HCT116 (cell line): ENCODE data around the gene HIBADH. TPM values are rescaled to one million over a fixed set of nuclear protein-coding genes. Genes with fewer than 3 reads are reported as not detected.

Experiments
- ATAC-seq: fragments of 200-7000 bp; cut with Tn5 transposase; 2 replicates; pipeline ENCODE4 v1.9.1; 2020; ENCODE audit warnings: mild to moderate bottlenecking, moderate library complexity
- BruUV-seq: library from RNA; stranded (reverse); fragments of 400-500 nt; replicated peaks from 2 replicates; lab custom pipeline; 2021; lab: Mats Ljungman, UMichigan
- CTCF ChIA-PET: fragments of 300-600 bp; sonication (Branson Sonifier 250); formaldehyde crosslinking; loops from one replicate; lab custom pipeline; 2021; ENCODE audit warnings: antibody characterized with exemption; lab: Charles Lee
- POLR2A ChIA-PET: fragments of 300-600, 350-600 bp; sonication (Branson Sonifier 250); formaldehyde crosslinking; loops from one replicate; lab custom pipeline; 2021; ENCODE audit warnings: antibody characterized with exemption; lab: Charles Lee
- RAD21 ChIA-PET, 2 experiments: fragments of 300-600 bp; sonication (Branson Sonifier 250); formaldehyde crosslinking; loops; one replicate each; lab custom pipeline; 2023; ENCODE audit warnings: low total read pairs in 2 of 2; ENCODE audit not compliant: uncharacterized antibody in 2 of 2, unreplicated experiment in 2 of 2, low non-redundant PET in 1 of 2; lab: Charles Lee
- DNase-seq: peaks from one replicate; pipeline ENCODE4 v3.0.0-alpha.2; 2010; ENCODE audit warnings: low read depth, low spot score
- H2AFZ ChIP-seq: fragments of 200-600 bp; shearing (Covaris generic), sonication (generic); 2 replicates; pipeline ENCODE4 v1.6.1; 2017; ENCODE audit warnings: low read depth, mixed run types, mixed read lengths, antibody characterized with exemption, low read length; ENCODE audit not compliant: poor library complexity, severe bottlenecking
- H3K27ac ChIP-seq: 2 replicates; pipeline ENCODE4 v1.5.1; 2012; ENCODE audit warnings: low read depth, low read length
- H3K27me3 ChIP-seq: fragments of 200-600 bp; sonication (generic); 2 replicates; pipeline ENCODE4 v1.6.1; 2016; ENCODE audit warnings: mixed run types, low read length, mixed read lengths; ENCODE audit not compliant: insufficient read depth
- H3K36me3 ChIP-seq, 2 experiments: fragments of 200-500 bp in 1 of 2; fragments of 200-600 bp in 1 of 2; sonication (Bioruptor generic) in 1 of 2; sonication (generic) in 1 of 2; 2 replicates each; pipeline versions ENCODE4 v1.5.1 to v1.6.1; 2014 to 2016; ENCODE audit warnings: low read length in 2 of 2, inconsistent platforms in 1 of 2, mixed read lengths in 1 of 2, mixed run types in 1 of 2; ENCODE audit not compliant: insufficient read depth in 2 of 2, control insufficient read depth in 1 of 2
- H3K4me1 ChIP-seq, 2 experiments: fragments of 200-600 bp in 1 of 2; sonication (generic) in 1 of 2; 2 replicates each; pipeline versions ENCODE4 v1.5.1 to v1.6.1; 2012 to 2017; ENCODE audit warnings: low read length in 2 of 2, inconsistent platforms in 1 of 2, mild to moderate bottlenecking in 1 of 2, mixed read lengths in 1 of 2, mixed run types in 1 of 2, moderate library complexity in 1 of 2; ENCODE audit not compliant: insufficient read depth in 2 of 2, control insufficient read depth in 1 of 2
- H3K4me2 ChIP-seq: fragments of 200-600 bp; sonication (generic); 2 replicates; pipeline ENCODE4 v1.6.1; 2017; ENCODE audit warnings: mixed run types, low read length, mixed read lengths
- H3K4me3 ChIP-seq, 2 experiments: fragments of 200-600 bp in 1 of 2; sonication (generic) in 1 of 2; replicated peaks in 1 of 2; 2 replicates each; pipeline ENCODE4 v1.5.1; 2011 to 2016; ENCODE audit warnings: low read length in 2 of 2, control low read depth in 1 of 2, low read depth in 1 of 2, mild to moderate bottlenecking in 1 of 2, mixed read lengths in 1 of 2, mixed run types in 1 of 2
- H3K79me2 ChIP-seq: fragments of 200-600 bp; sonication (generic); 2 replicates; pipeline ENCODE4 v1.6.1; 2017; ENCODE audit warnings: mild to moderate bottlenecking, mixed run types, low read length, moderate library complexity, mixed read lengths; ENCODE audit not compliant: insufficient read depth
- H3K9ac ChIP-seq: fragments of 200-600 bp; sonication (generic); 2 replicates; pipeline ENCODE4 v1.6.1; 2016; ENCODE audit warnings: low read length, mixed read lengths
- H3K9me2 ChIP-seq: fragments of 200-600 bp; sonication (generic), shearing (Covaris generic); 2 replicates; pipeline ENCODE4 v1.6.1; 2017; ENCODE audit warnings: mixed run types, mild to moderate bottlenecking, moderate library complexity; ENCODE audit not compliant: insufficient read depth
- H3K9me3 ChIP-seq, 2 experiments: fragments of 200-500 bp in 1 of 2; fragments of 200-600 bp in 1 of 2; sonication (Bioruptor generic) in 1 of 2; sonication (generic) in 1 of 2; 2 replicates each; pipeline ENCODE4 v1.6.1; 2014 to 2017; ENCODE audit warnings: low read length in 2 of 2, mixed read lengths in 2 of 2, inconsistent platforms in 1 of 2, low read depth in 1 of 2, mild to moderate bottlenecking in 1 of 2, mixed run types in 1 of 2, moderate library complexity in 1 of 2; ENCODE audit not compliant: control insufficient read depth in 1 of 2, insufficient read depth in 1 of 2
- H4K20me1 ChIP-seq: fragments of 200-600 bp; sonication (generic), shearing (Covaris generic); 2 replicates; pipeline ENCODE4 v1.6.1; 2017; ENCODE audit warnings: mixed run types, mild to moderate bottlenecking, moderate library complexity; ENCODE audit not compliant: insufficient read depth
- CBX3 ChIP-seq: IDR thresholded peaks from 2 replicates; pipeline ENCODE4 v1.6.1; 2012; ENCODE audit warnings: low read depth
- CEBPB ChIP-seq: IDR thresholded peaks from 2 replicates; pipeline ENCODE4 v1.6.1; 2012; ENCODE audit warnings: low read depth
- EZH2 ChIP-seq: fragments of 200-600 bp; sonication (generic); IDR thresholded peaks from 2 replicates; pipeline ENCODE4 v1.6.1; 2017; ENCODE audit warnings: antibody characterized with exemption, mixed run types
- POLR2A ChIP-seq: IDR thresholded peaks from 2 replicates; pipeline ENCODE4 v1.7.0; 2011; ENCODE audit warnings: borderline replicate concordance; ENCODE audit not compliant: insufficient read depth, insufficient read length; ENCODE audit errors: extremely low read depth
- POLR2AphosphoS5 ChIP-seq: IDR thresholded peaks from 2 replicates; pipeline ENCODE4 v1.6.1; 2011; ENCODE audit warnings: mild to moderate bottlenecking, low read depth, low read length, moderate library complexity
- RAD21 ChIP-seq: IDR thresholded peaks from 2 replicates; pipeline ENCODE4 v1.6.1; 2012; ENCODE audit warnings: low read depth, mild to moderate bottlenecking
- SP1 ChIP-seq: IDR thresholded peaks from 2 replicates; pipeline ENCODE4 v1.6.1; 2012; ENCODE audit warnings: low read depth
- SRF ChIP-seq: IDR thresholded peaks from 2 replicates; pipeline ENCODE4 v1.6.1; 2012; ENCODE audit warnings: low read depth
- ZFX ChIP-seq: fragments of 450-650 bp; IDR thresholded peaks from 2 replicates; pipeline ENCODE4 v1.6.1; 2017
- ZNF274 ChIP-seq: fragments of 200-500 bp; sonication (Bioruptor generic); IDR thresholded peaks from 2 replicates; pipeline ENCODE4 v1.6.1; 2014; ENCODE audit warnings: mild to moderate bottlenecking, low read depth, low read length, inconsistent platforms
- intact Hi-C: fragments of 100-400 bp; cut with micrococcal nuclease; formaldehyde crosslinking; loops from 2 replicates; pipeline ENCODE4 v1.10.0; 2022
- total RNA-seq: library from RNA; stranded (reverse); gene quantifications from one replicate; pipeline ENCODE4 v1.2.1, GENCODE V29; 2021; ENCODE audit not compliant: unreplicated experiment
- TF ChIP-seq, protein P1 (sequence below): IDR thresholded peaks from 2 replicates; pipeline ENCODE4 v1.6.1; 2012; ENCODE audit warnings: low read depth
- TF ChIP-seq, protein P2 (sequence below): IDR thresholded peaks from 2 replicates; pipeline ENCODE4 v1.6.1; 2012
- TF ChIP-seq, protein P3 (sequence below): IDR thresholded peaks from 2 replicates; pipeline ENCODE4 v1.6.1; 2012
- TF ChIP-seq, protein P4 (sequence below), 3 experiments: fragments of 200-600 bp in 1 of 3; sonication (generic) in 1 of 3; IDR thresholded peaks in 2 of 3; conservative IDR thresholded peaks in 1 of 3; 2 replicates each; pipeline ENCODE4 v1.5.1; 2012 to 2017; ENCODE audit warnings: low read depth in 2 of 3, low read length in 2 of 3, antibody characterized with exemption in 1 of 3, borderline replicate concordance in 1 of 3, control low read depth in 1 of 3, mild to moderate bottlenecking in 1 of 3, mixed read lengths in 1 of 3, mixed run types in 1 of 3, moderate library complexity in 1 of 3; ENCODE audit not compliant: insufficient read depth in 1 of 3

HIBADH gene
- total RNA-seq, 1 experiment from 2014 or later, result 32.4 TPM

DNA sequence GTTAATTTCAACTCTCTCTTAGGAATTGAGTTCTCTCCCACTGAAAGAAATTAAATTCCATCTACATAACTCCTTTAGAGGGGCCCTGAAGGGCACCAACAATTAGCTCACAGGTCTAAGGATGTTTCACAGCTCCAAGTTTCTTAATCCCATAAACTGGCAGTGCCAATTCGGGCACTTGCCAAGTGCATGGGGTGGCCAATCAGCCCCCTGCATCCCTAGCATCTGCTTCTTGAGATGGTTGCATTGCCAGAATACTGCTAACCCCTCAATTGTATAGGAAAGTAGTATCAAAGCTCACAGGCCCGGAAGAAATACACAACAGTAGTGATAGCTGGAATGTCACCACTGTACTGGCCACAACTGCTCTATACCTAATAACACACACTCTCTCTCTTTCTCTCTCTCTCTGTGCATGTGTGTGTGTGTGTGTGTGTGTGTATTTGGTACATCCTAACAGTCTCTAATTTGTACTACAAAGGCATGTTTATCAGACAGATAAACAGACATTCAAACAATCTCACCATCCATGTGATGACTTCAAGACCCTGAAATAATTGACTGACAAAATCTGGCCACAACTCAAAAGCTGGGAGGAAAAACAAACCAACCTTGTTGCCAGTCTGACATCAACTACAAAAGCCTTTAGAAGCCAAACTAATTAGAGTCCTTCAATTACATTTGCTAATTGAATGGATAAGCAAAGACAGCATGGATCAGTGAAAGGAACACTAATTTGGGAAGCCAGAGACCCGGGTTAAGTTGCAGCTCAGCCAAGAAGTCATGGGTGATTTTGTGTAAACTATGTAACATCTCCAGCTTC lies 27.8 kb downstream of the HIBADH start:
- ATAC-seq, result no peak
- H3K4me3 ChIP-seq, result no peak overlapping the region
- DNase-seq, result no peak
- H3K4me1 ChIP-seq, result no peaks in the 10 kb centered on the region
- H3K9me2 ChIP-seq, result no peaks in the 10 kb centered on the region
- intact Hi-C loops, result no loop called here
- no peak overlapping the region for H3K9ac ChIP-seq
- H3K27me3 ChIP-seq, result no peaks in the 10 kb centered on the region
- H2AFZ ChIP-seq, result no peak overlapping the region
- no peak overlapping the region for H3K4me2 ChIP-seq
- ChIA-PET POLR2A (no interaction called here), RAD21 (no interaction called here)
- H3K79me2 ChIP-seq, result 0 out of 2 replicates have a peak, but pooled peaks cover 3% of the 10 kb centered on the region
- H4K20me1 ChIP-seq, result no peaks in the 10 kb centered on the region
- no TSS peak for BruUV-seq
- H3K9me3 ChIP-seq, result no peaks in the 10 kb centered on the region
- no peak for TF ChIP-seq ZFX
- TF ChIP-seq POLR2AphosphoS5, result no peak
- TF ChIP-seq POLR2A, result no peak
- TF ChIP-seq EZH2, result no peak
- TF ChIP-seq CEBPB, result no peak
- TF ChIP-seq, all 23 proteins: peak for 0
- H3K27ac ChIP-seq, result no peak overlapping the region
- H3K36me3 ChIP-seq, result no peaks in the 10 kb centered on the region
- CTCF ChIA-PET, result no interaction called here

DNA sequence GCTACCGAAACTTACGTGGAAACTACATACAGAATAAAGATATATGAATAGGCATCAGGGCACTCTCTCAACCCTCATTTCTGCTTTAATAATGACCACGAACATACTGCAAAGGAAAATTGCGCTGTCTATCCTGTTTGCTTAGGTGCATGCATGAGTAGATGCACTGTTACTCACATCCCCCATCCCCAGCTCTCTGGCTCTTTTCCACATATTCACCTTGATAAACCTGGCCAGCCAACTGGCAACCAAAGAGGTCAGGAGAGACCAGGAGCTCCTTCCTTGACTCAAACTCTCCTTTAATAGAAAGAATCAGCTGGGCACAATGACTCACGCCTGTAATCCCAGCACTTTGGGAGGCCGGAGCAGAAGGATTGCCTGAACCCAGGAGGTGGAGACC lies 29.6 kb downstream of the HIBADH start:
- H3K36me3 ChIP-seq, result 0 out of 4 replicates have a peak, but pooled peaks cover 0 to 3% of the 10 kb centered on the region in 2 experiments
- no peak overlapping the region for H3K4me3 ChIP-seq
- ChIA-PET RAD21 (no interaction called here), POLR2A (no interaction called here), CTCF (interaction anchor here (0.6 to 1.3 kb wide), 2 partner anchors 27 to 28 kb away, joined by 3 read pairs; no protein-coding TSS in a partner anchor)
- DNase-seq (no peak), ATAC-seq (no peak)
- H3K79me2 ChIP-seq, result 0 out of 2 replicates have a peak, but pooled peaks cover 3% of the 10 kb centered on the region
- TF ChIP-seq CBX3 (no peak), SRF (no peak), SP1 (no peak), RAD21 (no peak), CEBPB (no peak), ZNF274 (no peak), EZH2 (no peak)
- TF ChIP-seq, protein P1, sequence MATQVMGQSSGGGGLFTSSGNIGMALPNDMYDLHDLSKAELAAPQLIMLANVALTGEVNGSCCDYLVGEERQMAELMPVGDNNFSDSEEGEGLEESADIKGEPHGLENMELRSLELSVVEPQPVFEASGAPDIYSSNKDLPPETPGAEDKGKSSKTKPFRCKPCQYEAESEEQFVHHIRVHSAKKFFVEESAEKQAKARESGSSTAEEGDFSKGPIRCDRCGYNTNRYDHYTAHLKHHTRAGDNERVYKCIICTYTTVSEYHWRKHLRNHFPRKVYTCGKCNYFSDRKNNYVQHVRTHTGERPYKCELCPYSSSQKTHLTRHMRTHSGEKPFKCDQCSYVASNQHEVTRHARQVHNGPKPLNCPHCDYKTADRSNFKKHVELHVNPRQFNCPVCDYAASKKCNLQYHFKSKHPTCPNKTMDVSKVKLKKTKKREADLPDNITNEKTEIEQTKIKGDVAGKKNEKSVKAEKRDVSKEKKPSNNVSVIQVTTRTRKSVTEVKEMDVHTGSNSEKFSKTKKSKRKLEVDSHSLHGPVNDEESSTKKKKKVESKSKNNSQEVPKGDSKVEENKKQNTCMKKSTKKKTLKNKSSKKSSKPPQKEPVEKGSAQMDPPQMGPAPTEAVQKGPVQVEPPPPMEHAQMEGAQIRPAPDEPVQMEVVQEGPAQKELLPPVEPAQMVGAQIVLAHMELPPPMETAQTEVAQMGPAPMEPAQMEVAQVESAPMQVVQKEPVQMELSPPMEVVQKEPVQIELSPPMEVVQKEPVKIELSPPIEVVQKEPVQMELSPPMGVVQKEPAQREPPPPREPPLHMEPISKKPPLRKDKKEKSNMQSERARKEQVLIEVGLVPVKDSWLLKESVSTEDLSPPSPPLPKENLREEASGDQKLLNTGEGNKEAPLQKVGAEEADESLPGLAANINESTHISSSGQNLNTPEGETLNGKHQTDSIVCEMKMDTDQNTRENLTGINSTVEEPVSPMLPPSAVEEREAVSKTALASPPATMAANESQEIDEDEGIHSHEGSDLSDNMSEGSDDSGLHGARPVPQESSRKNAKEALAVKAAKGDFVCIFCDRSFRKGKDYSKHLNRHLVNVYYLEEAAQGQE, result no peak
- TF ChIP-seq, protein P2, sequence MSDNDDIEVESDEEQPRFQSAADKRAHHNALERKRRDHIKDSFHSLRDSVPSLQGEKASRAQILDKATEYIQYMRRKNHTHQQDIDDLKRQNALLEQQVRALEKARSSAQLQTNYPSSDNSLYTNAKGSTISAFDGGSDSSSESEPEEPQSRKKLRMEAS, result no peak
- TF ChIP-seq, protein P3, sequence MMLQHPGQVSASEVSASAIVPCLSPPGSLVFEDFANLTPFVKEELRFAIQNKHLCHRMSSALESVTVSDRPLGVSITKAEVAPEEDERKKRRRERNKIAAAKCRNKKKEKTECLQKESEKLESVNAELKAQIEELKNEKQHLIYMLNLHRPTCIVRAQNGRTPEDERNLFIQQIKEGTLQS, result no peak
- TF ChIP-seq, protein P4, sequence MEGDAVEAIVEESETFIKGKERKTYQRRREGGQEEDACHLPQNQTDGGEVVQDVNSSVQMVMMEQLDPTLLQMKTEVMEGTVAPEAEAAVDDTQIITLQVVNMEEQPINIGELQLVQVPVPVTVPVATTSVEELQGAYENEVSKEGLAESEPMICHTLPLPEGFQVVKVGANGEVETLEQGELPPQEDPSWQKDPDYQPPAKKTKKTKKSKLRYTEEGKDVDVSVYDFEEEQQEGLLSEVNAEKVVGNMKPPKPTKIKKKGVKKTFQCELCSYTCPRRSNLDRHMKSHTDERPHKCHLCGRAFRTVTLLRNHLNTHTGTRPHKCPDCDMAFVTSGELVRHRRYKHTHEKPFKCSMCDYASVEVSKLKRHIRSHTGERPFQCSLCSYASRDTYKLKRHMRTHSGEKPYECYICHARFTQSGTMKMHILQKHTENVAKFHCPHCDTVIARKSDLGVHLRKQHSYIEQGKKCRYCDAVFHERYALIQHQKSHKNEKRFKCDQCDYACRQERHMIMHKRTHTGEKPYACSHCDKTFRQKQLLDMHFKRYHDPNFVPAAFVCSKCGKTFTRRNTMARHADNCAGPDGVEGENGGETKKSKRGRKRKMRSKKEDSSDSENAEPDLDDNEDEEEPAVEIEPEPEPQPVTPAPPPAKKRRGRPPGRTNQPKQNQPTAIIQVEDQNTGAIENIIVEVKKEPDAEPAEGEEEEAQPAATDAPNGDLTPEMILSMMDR (IDR thresholded peaks at IDR 0.05 in 2 of 3, conservative IDR thresholded peaks at IDR 0.05 in 1 of 3; ENCODE audit: borderline replicate concordance in 1 of 3, insufficient read depth in 1 of 3, low read depth in 2 of 3, low read length in 2 of 3), result no peak
- no peak overlapping the region for H3K27ac ChIP-seq
- no peak overlapping the region for H3K4me2 ChIP-seq
- H2AFZ ChIP-seq, result no peak overlapping the region
- BruUV-seq, result no TSS peak
- intact Hi-C loops, result no loop called here
- H3K9ac ChIP-seq, result no peak overlapping the region
- no peaks in the 10 kb centered on the region for H3K27me3 ChIP-seq
- no peaks in the 10 kb centered on the region for H3K4me1 ChIP-seq
- no peaks in the 10 kb centered on the region for H4K20me1 ChIP-seq
- no peaks in the 10 kb centered on the region for H3K9me2 ChIP-seq
- no peaks in the 10 kb centered on the region for H3K9me3 ChIP-seq
